Measurements from ENCODE around the gene RAB35.
A peak's percentile ranks its signal among the peaks of the same experiment; 100 is the strongest.

The RAB35 gene

GRCh38 chr12:120142231-120142877, 25.8 kb upstream of the RAB35 start:
- H3K4me3 ChIP-seq (replicated peaks in 1 of 2; ENCODE audit: low read depth in 2 of 2, low read length in 2 of 2), result no peak overlapping the region
- peak in 1 of 2 donors; percentile 81 for DNase-seq (ENCODE audit: low read depth in 2 of 2)
- no peak for TF ChIP-seq CTCF (IDR thresholded peaks at IDR 0.05; ENCODE audit: low read depth, low read length)

- DNase-seq (ENCODE audit: low read depth in 2 of 2), result no peak
- TF ChIP-seq CTCF (IDR thresholded peaks at IDR 0.05; ENCODE audit: low read depth, low read length), result no peak
- H3K4me3 ChIP-seq (replicated peaks in 1 of 2; ENCODE audit: low read depth in 2 of 2, low read length in 2 of 2), result no peak overlapping the region
Measured at GRCh38 chr12:120141336-120141735, 24.8 kb upstream of the RAB35 start.

GRCh38 chr12:120140603-120141002, 24.1 kb upstream of the RAB35 start:
- no peak overlapping the region for H3K4me3 ChIP-seq (replicated peaks in 1 of 2; ENCODE audit: low read depth in 2 of 2, low read length in 2 of 2)
- no peak for TF ChIP-seq CTCF (IDR thresholded peaks at IDR 0.05; ENCODE audit: low read depth, low read length)
- DNase-seq (ENCODE audit: low read depth in 2 of 2), result no peak

- DNase-seq (ENCODE audit: low read depth in 2 of 2), result peak in 1 of 2 donors; percentile 49
- TF ChIP-seq CTCF (IDR thresholded peaks at IDR 0.05; ENCODE audit: low read depth, low read length), result no peak
- no peak overlapping the region for H3K4me3 ChIP-seq (replicated peaks in 1 of 2; ENCODE audit: low read depth in 2 of 2, low read length in 2 of 2)
Measured at GRCh38 chr12:120139958-120140357, 23.4 kb upstream of the RAB35 start.

- no peak for DNase-seq (ENCODE audit: low read depth in 2 of 2)
- TF ChIP-seq CTCF (IDR thresholded peaks at IDR 0.05; ENCODE audit: low read depth, low read length), result no peak
- no peak overlapping the region for H3K4me3 ChIP-seq (replicated peaks in 1 of 2; ENCODE audit: low read depth in 2 of 2, low read length in 2 of 2)
Measured at GRCh38 chr12:120138366-120138765, 21.8 kb upstream of the RAB35 start.

- no peak for DNase-seq (ENCODE audit: low read depth in 2 of 2)
- no peak for TF ChIP-seq CTCF (IDR thresholded peaks at IDR 0.05; ENCODE audit: low read depth, low read length)
- H3K4me3 ChIP-seq (replicated peaks in 1 of 2; ENCODE audit: low read depth in 2 of 2, low read length in 2 of 2), result no peak overlapping the region
Measured at GRCh38 chr12:120137833-120138232, 21.3 kb upstream of the RAB35 start.

Measured in cardiac fibroblast (primary cell).